ENCODE results near the gene CALHM3. TPM values are rescaled to one million over a fixed set of nuclear protein-coding genes. Genes with fewer than 3 reads are reported as not detected.
A peak's percentile ranks its signal among the peaks of the same experiment; 100 is the strongest.

Gene CALHM3
- total RNA-seq, 2 experiments from 2014 or later: not detected

DNA sequence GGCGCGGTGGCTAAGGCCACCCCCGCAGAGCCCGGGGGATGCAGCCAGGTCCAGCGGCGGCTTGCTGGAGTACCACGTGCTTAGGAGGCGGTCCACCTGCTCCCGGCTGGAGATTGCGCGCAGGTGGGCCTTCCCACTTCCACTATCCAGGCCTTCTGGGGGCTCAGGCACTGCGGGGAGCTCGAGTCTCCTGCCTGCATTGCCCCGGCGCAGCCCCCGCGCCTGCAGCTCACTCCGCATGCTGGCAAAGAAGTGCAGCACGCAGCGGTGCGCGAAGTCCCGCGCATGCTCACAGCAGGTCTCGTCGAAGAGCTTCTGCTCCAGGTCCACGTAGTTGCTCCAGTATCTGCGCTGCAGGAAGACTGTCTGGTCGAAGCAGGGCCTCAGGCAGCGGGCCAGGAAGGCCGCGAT lies 5.8 kb downstream of the CALHM3 start:
- no peaks in the 10 kb centered on the region for H3K27me3 Mint-ChIP-seq
- CTCF ChIA-PET: no interaction called here
- H3K27ac ChIP-seq (ENCODE audit: low read depth in 1 of 2, low read length in 2 of 2): no peak overlapping the region
- ATAC-seq (ENCODE audit: poor library complexity): no peak
- peaks cover 58% of the 10 kb centered on the region for H3K4me1 ChIP-seq (ENCODE audit: insufficient read depth, low read length)
- POLR2A ChIA-PET: no interaction called here
- no peaks in the 10 kb centered on the region for H3K27me3 ChIP-seq (ENCODE audit: control insufficient read depth in 1 of 2, insufficient read depth in 2 of 2, low read length in 2 of 2)
- DNase-seq: no peak
- H3K9me3 ChIP-seq (ENCODE audit: control insufficient read depth in 1 of 2, insufficient read depth in 1 of 2, low read length in 2 of 2): no peaks in the 10 kb centered on the region
- H3K4me1 Mint-ChIP-seq (ENCODE audit: low read depth): peaks cover 34% of the 10 kb centered on the region
- no peaks in the 10 kb centered on the region for H3K36me3 Mint-ChIP-seq (ENCODE audit: low read depth)
- no peak overlapping the region for H3K27ac Mint-ChIP-seq
- no peak overlapping the region for H3K4me3 ChIP-seq (ENCODE audit: low read length)
- no peaks in the 10 kb centered on the region for H3K36me3 ChIP-seq (ENCODE audit: insufficient read depth, low read length)
- intact Hi-C loops (cut with DNase I, micrococcal nuclease): no loop called here
- H3K9me3 Mint-ChIP-seq: no peaks in the 10 kb centered on the region
- TF ChIP-seq, protein P1, sequence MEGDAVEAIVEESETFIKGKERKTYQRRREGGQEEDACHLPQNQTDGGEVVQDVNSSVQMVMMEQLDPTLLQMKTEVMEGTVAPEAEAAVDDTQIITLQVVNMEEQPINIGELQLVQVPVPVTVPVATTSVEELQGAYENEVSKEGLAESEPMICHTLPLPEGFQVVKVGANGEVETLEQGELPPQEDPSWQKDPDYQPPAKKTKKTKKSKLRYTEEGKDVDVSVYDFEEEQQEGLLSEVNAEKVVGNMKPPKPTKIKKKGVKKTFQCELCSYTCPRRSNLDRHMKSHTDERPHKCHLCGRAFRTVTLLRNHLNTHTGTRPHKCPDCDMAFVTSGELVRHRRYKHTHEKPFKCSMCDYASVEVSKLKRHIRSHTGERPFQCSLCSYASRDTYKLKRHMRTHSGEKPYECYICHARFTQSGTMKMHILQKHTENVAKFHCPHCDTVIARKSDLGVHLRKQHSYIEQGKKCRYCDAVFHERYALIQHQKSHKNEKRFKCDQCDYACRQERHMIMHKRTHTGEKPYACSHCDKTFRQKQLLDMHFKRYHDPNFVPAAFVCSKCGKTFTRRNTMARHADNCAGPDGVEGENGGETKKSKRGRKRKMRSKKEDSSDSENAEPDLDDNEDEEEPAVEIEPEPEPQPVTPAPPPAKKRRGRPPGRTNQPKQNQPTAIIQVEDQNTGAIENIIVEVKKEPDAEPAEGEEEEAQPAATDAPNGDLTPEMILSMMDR (IDR thresholded peaks at IDR 0.05): no peak
- no peak overlapping the region for H3K4me3 Mint-ChIP-seq

DNA sequence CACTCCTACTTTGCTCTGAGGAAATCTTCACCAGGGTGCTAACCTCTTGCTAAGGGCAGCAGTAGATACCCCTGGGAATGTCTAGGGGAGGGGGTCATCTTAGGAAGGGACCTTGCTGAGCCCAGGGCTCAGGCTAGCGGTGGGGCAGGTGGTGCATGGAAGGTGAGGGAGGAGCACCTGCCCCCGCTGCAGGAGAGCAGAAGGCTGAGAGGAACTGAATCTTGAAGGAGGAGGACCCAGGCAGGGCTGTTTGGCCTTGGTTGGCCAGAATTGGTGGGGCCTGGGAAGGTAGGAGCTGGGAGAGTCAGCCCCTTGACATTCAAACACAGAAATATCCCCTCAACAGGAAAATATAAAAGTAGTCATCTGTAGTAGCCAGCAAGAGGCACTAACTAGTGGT lies 7.0 kb downstream of the CALHM3 start:
- Histone ChIP-seq H3K4me3 (ENCODE audit: low read length) (no peak overlapping the region), H3K27ac (ENCODE audit: low read depth in 1 of 2, low read length in 2 of 2) (peak overlapping the region in 1 of 2 donors; percentile 54), H3K4me1 (ENCODE audit: insufficient read depth, low read length) (peaks cover 61% of the 10 kb centered on the region), H3K36me3 (ENCODE audit: insufficient read depth, low read length) (no peaks in the 10 kb centered on the region), H3K27me3 (ENCODE audit: control insufficient read depth in 1 of 2, insufficient read depth in 2 of 2, low read length in 2 of 2) (no peaks in the 10 kb centered on the region), H3K9me3 (ENCODE audit: control insufficient read depth in 1 of 2, insufficient read depth in 1 of 2, low read length in 2 of 2) (no peaks in the 10 kb centered on the region)
- H3K4me1 Mint-ChIP-seq (ENCODE audit: low read depth): peaks cover 34% of the 10 kb centered on the region
- H3K9me3 Mint-ChIP-seq: no peaks in the 10 kb centered on the region
- CTCF ChIA-PET: no interaction called here
- POLR2A ChIA-PET: interaction anchor here (1.4 to 1.6 kb wide), 2 partner anchors 18 to 20 kb away, joined by 5 to 7 read pairs; partner anchors contain the start of gene CALHM2
- no peak for ATAC-seq (ENCODE audit: poor library complexity)
- DNase-seq: no peak
- intact Hi-C loops (cut with DNase I, micrococcal nuclease): no loop called here
- peak overlapping the region; percentile 80 for H3K27ac Mint-ChIP-seq
- H3K36me3 Mint-ChIP-seq (ENCODE audit: low read depth): no peaks in the 10 kb centered on the region
- TF ChIP-seq, protein P1 (IDR thresholded peaks at IDR 0.05): no peak
- H3K27me3 Mint-ChIP-seq: no peaks in the 10 kb centered on the region
- peak overlapping the region; percentile 30 for H3K4me3 Mint-ChIP-seq

DNA sequence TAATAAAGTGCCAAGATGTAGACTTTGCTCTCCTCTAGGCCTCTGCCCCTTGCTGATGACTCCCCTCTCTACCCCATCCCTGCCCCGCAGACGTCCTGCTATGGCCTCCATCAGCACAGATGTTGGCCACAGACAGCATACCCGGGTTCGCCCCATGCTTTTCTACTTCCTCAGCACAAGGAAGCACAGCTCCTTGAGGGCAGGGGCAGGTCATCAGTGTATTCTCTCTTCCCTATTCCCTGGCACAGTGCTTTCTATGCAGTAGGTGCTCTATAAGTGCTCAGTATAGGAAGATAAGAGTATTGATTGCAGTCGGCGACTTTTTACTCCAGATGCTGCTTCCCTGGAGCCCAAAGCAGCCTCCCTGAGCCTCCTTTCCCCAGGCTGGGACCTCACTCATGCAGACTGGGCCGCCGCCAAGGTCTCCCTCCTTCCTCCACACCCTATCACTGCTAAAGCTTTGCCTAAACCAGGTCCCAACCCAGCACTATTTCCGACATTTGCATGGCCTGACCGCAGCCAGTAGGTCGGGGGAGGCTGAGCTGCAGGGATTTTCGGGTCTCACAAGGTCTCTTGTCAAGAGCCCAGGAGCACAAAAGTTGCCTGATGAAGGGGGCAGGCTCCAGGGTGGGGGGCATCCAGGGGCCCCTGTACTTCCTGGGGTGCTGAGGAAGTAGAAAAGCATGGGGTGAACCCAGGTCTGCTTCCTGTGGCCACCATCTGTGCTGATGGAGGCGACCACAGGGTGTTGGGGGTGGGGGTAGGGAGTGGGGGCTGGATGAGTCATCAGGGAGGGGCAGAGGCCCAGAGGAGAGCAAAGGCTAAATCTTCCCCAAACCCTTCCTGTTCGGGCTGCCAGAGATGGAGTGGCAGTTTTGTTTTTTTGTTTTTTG lies 8.0 kb downstream of the CALHM3 start:
- Histone ChIP-seq H3K36me3 (ENCODE audit: insufficient read depth, low read length) (no peaks in the 10 kb centered on the region), H3K27me3 (ENCODE audit: control insufficient read depth in 1 of 2, insufficient read depth in 2 of 2, low read length in 2 of 2) (no peaks in the 10 kb centered on the region), H3K27ac (ENCODE audit: low read depth in 1 of 2, low read length in 2 of 2) (peak overlapping the region; percentile 37 to 76), H3K4me1 (ENCODE audit: insufficient read depth, low read length) (peaks cover 54% of the 10 kb centered on the region), H3K9me3 (ENCODE audit: control insufficient read depth in 1 of 2, insufficient read depth in 1 of 2, low read length in 2 of 2) (no peaks in the 10 kb centered on the region), H3K4me3 (ENCODE audit: low read length) (peak overlapping the region; percentile 25)
- POLR2A ChIA-PET: interaction anchor here (0.7 to 1.6 kb wide), 3 partner anchors 17 to 20 kb away, joined by 3 to 7 read pairs (median 3); no protein-coding TSS in a partner anchor
- ATAC-seq (ENCODE audit: poor library complexity) (peak; percentile 89), DNase-seq (peak; percentile 36 to 92 (median 68))
- CTCF ChIA-PET: interaction anchor here (1.4 kb wide), 1 partner anchor 14 kb away, joined by 3 read pairs; no protein-coding TSS in a partner anchor
- peak overlapping the region; percentile 46 for H3K4me3 Mint-ChIP-seq
- H3K27ac Mint-ChIP-seq: peak overlapping the region; percentile 80
- TF ChIP-seq, protein P1 (IDR thresholded peaks at IDR 0.05): no peak
- no peaks in the 10 kb centered on the region for H3K9me3 Mint-ChIP-seq
- H3K27me3 Mint-ChIP-seq: no peaks in the 10 kb centered on the region
- H3K36me3 Mint-ChIP-seq (ENCODE audit: low read depth): no peaks in the 10 kb centered on the region
- intact Hi-C loops (cut with DNase I, micrococcal nuclease): loop anchor here in 1 of 2 experiments (2.0 kb wide), 1 partner anchor 18 kb away; the partner anchor contains the start of gene CALHM2
- H3K4me1 Mint-ChIP-seq (ENCODE audit: low read depth): peaks cover 34% of the 10 kb centered on the region

Data from CD4-positive, alpha-beta T cell (primary cell).